HG03558 (cell line): ENCODE results near the gene HECTD3.

Experiments
- ATAC-seq: cut with Tn5 transposase; IDR thresholded peaks from one replicate; pipeline ENCODE4 v1.9.1; 2021; ENCODE audit warnings: moderate number of reproducible peaks; ENCODE audit not compliant: unreplicated experiment; ENCODE audit errors: extremely low read depth

Gene HECTD3

DNA sequence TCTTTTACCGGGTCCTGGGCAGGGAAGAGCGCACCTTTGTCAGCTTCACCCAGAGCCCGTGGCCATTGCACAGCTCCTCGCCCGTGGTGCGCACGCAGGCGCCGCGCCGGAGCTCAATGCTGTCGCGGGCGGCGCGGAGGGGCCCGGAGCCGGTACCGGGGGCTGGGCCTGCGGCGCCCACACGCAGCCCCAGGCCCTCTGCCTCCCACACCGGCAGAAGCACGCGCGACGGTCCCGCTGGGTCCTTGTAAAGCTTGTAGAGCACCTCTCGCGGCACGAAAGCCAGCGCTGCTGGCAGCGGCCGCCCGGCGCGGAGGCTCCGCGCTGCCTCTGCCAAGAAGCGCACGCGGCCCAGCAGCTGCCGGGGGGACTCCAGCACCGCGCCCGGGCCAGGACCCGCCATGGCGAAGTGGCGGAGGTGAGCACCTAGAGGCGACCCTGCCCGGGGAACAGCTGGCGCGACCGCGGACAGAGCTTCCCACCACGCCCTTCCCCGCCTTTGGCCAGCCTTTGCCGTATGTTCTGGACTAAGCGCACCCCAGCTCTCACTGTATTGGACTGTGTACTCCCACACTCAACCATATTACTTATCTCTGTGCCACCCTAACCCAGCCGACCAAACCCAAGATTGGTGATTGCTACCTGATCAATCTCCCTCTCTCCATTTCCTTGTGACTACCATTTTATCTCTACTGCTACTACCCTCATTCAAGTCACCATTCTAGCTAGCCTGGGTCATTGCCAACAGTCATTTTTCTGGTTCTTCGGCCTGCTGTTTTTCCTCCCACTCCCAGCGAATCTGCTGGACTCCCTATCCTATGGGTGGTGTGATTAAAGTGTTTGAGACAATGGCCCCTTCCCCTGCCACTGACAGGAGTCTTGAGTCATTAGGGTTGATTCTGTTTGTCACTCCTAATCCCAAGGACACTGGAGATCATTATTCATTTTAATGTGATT, at the start of gene HECTD3:
Gene HECTD3 (minus strand): TSS at position 470 of the 957 bp plus-strand sequence. CDS start 67 bp downstream, at position 403.
- peak; percentile 43 for ATAC-seq

DNA sequence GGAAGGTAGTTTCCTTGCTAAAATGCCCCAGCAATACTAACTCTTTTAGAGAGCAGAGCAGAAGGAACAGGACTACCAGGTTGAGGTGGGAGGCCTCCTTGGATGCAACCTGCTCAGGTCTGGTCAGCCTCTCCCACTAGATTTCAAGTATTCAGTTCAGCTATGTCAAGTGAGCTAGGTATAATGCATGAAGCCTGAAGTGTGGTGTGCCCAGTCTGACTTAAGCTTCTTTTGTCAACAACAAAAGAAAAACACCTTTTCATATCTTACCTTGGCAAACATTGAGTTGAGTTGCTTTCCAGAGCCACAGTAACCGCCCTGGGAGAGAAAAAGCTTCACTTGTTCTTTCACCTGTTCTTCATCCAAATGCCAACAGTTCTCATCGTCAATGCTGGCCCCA, 48.7 kb upstream of the HECTD3 start:
- ATAC-seq, result no peak

DNA sequence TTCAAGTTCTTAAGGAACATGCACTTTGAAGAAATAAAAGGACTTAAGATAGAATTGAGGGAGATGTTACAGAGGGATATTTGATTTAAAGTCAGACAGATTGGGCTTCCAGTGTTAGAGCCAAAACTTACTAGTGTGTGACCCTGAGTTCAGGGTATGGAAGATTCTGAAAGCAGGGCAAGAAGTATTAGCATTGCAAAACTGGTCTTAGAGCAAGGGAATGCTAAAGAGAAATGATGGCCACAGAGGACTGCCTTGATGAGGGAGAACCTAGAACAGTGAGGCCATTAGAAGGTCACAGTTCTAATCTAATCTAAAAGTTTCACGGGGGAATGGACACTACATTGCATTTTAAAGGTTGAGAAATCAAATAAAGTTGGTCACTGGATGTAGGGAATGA, 46.4 kb upstream of the HECTD3 start:
- ATAC-seq, result no peak

DNA sequence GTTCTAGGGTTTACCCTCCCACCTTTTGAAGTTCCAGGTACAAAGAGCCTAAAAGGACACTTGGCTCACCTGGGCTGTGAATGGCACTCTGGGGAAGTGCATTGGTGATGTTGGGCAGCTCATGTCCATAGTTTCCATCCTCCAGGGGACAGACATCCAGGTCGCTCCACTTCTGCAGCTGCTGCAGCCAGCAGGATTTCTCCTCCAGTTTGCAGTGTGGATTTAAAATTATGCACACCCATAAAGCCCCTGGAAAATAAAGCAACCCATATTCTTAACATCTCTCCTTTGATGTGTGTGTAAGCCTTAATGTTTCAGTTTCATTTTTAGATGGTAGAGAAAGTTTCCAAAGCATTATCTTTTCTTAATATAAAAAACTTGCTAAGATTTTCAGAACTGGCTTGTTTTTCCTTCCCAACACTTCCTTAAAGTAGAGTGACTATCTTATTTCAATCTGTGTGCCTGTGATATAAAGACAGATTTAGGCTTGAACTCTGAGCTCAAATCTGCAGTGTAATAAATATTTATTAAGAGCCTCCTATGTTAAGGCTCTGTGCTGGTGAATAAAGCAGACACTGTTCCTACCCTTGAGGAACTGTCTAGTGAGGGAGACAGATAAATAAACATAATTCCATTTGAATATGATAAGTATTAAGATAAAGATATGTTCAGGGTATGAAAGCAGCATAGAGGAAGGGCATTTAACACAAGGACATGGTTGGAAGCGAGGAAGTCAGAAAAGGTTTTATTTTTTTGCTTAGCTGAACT, 40.1 kb upstream of the HECTD3 start:
- ATAC-seq, result no peak

DNA sequence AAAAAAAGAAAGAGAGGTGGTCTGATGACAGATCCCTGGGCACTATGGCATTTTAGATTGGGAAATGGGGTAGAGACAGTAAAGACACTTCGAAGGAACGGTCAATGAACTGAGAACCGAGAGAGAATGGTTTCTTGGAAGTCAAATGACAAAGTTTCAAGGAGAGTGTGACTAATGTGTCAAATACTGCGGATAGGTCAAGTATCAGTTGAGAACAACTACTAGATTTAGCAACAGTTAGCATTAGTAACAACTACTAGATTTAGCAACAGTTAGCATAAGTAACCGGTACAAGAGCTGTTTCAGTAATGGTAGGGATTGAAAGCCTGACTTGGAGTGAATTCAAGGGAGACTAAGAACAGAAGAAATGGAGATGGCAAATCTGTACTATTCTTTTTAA, 35.9 kb upstream of the HECTD3 start:
- ATAC-seq, result no peak

DNA sequence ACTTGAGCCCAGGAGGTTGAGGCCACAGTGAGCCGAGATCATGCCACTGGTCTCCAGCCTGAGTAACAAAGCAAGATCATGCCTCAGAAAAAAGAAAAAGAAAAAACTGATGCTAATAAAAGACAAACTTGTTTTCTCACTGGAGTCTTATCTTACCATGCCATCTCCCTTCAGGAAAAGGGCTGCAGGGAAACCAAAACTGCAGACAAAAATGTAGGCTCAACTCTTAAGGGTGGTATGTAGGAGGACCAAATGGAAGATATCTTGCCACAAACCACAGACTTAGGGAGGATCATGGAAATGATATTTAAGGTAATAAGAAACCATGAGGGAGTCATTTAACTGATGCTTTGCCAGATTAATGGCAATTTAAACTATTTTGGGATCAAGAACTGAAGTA, 33.8 kb upstream of the HECTD3 start:
- no peak for ATAC-seq

DNA sequence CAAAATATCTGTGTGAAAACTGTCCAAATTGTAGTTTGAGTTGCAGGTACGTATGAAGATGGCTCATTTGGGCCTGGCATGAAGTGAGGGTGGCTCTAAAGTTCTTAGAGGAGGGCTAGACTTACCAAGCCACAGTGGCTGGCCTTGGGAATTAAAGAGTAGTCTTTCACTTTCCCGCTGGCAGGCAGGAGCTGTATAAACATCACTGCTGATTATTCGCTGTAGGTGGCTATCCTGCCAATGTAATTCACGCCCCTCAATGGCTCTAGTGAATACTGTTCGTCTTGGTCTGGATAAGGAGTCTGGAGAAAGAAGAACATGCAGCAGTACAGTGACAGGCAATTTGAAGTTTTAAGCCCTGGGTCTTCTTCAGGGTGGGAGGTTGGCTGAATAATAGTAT, 32.0 kb upstream of the HECTD3 start:
- ATAC-seq, result no peak

DNA sequence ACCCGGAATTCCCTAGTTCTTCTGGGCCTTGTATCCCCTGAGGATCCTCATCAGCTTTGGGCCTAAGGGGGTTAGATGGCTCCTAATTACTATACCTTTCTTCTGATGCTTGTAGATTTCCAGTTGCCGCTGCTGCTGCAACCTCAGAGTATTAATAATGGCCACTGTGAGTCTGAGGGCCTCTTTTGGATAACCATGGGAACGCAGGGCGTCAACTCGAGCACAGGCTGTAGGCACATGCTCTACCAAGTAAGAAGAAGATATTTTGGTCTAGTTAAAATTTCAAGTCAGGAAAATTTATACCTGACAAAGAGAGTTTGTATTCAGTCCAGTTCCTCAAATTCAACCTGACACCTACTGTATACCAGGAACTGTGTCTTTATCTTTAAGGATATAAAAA, 29.2 kb upstream of the HECTD3 start:
- no peak for ATAC-seq

DNA sequence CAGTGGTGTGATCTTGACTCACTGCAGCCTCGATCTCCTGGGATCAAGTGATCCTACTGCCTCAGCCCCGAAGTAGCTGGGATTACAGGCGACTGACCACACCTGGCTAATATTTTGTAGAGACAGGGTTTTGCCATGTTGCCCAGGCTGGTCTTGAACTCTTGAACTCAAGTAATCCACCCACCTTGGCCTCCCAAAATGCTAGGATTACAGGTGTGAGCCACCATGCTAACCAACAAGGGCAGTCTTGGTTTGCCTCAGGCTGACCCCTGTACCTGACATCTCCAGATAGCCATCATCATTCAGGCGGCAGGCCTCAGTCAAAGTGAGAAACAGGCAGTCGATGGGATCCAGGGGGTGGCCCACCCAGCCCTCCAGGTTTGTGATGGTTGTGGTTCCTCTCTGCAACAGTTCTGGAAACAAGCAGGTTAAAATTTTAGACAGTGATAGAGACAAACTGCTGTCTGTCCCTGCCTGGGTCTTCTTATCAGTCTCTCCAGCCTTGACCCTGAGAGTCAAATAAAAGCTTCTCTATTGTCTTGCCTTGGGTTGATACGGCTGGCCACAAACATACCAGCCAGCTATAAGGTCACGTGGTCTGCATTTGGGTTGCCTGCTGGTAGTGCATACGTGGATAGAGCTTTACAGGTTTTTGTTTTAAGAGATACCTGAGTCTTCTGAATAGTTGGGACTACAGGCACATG, 27.7 kb upstream of the HECTD3 start:
- ATAC-seq, result no peak

DNA sequence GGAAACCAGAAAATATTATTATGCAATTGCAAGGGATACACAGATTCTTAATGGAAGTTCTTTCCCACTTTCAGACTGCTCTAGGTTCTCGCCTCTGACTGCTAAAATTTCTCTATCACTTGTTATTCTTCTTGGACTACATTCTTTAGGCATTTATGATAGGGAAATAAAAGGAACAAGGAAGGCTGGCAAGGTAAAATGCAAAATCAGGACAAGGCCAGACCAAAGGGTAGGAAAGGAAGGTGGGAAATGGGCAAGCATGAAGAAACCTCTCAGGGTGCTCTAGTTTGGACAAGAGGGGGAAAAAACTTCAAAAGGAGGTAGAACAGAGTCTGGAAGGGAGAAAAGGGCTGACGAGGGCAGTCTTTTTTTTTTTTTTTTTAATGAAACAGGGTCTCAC, 27.1 kb upstream of the HECTD3 start:
- no peak for ATAC-seq

DNA sequence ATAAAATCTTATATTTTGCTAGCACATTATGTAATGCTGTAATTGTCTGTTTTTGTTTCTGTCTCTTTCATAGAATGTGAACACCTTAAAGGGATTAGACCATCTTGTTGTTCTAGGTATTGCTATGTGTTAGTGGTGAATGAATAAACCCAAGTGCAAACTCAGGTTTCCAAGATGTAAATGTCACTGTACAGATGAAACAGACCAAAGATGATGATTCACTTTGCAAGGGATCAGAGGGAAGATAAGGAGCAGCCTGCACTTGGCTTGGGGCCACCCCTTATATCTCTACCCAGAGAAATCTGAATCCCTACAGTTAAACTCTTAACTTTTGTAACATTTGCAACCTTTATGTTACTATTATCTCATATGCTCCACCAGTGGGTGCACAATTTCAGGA, 26.3 kb upstream of the HECTD3 start:
- no peak for ATAC-seq

DNA sequence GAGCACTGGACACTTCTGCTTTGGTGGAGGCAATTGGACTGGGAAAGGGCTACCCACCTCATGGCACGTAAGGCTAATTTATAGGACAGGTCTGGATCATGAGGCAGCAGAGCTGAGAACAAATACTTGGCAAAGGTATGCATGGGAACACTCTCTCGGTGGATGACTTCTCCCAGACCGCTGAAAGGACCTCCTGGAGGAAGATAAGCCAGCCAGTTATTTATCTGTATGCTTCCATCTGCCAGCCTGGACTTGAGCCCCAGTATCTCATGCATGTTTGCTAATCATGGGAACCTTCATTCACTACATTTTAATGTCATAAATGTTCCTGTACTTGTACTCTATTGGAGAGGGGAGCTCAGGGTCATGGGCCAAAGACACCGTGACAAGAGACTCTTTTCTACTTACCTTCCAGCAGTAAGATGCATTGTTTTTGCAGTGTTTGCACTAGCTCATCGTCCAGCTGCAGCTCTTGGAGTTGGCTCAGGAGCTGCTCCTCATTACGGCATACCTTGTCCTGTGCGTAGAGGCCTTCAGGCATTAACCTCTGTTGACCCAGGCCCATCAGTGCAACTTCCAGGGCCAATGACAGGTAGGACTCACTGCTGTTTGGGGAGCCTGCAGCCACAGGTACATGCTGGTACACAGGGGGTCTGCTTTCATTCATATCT, 24.6 kb upstream of the HECTD3 start:
- ATAC-seq, result no peak

DNA sequence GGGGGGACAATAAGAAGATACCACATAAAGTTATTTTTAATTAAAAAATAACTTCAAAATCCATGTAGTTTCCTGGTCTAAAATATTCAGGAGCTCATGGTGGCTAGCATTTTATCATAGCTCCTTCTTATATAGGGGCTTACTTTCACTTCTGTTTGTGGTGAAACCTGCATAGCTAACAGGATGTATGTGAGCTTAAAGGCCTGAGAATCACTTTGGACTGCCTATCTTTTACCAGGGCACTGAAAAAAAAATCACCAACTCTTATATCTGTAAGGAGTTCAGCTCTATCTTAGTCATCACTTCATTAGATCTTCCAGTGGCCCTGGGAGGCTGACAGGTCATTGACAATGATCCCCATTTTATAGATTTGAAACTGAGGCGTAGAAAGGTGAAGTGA, 22.2 kb upstream of the HECTD3 start:
- no peak for ATAC-seq

DNA sequence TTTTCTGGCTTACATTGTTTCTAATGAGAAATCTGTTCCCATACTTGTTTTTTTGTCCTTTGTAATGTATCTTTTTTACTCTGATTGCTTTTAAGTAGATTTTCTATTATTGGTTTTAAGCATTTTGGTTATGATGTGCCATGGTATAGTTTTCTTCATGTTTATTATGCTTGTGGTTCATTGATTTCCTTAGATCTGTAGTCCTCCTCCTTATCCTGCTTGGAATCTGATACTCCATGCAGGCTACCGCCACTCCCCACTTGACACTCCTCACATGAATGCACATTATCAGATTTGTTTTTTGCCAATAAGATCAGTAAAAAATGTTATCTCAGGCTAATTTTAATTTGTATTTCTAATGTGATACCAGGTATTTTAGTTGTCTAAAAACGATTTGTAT, 21.7 kb upstream of the HECTD3 start:
- no peak for ATAC-seq

DNA sequence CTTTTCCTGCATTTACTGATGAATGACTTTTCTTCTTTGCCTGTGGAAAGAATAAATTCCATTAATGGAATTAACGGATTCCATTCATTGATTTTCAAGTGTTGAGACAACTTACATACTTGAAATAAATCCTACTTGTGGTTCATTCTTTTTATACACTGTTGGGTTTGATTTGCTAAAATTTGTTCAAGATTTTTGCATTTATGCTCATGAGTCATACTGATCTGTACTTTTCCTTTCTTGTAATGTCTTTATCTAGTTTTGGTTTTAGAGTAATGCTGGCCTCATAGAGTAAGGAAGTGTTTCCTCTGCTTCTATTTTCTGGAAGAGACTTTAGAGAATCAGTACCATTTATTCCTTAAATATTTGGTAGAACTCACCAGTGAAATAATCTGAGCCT, 15.3 kb upstream of the HECTD3 start:
- no peak for ATAC-seq

DNA sequence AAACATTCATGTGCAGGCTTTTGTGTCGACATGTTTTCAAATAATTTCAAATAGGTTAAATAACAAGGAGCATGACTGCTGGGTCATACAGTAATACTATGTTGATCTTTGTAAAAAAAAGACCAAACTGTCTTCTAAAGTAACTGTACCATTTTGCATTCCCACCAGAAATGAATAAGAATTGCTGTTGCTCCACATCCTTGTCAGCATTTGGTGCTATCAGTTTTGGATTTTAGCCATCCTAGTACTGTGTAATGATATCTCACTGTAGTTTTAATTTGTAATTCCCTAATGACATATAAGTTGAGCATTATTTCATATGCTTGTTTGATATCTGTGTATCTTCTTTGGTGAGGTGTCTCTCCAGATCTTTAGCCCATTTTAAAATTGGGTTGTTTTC, 12.5 kb upstream of the HECTD3 start:
- no peak for ATAC-seq

DNA sequence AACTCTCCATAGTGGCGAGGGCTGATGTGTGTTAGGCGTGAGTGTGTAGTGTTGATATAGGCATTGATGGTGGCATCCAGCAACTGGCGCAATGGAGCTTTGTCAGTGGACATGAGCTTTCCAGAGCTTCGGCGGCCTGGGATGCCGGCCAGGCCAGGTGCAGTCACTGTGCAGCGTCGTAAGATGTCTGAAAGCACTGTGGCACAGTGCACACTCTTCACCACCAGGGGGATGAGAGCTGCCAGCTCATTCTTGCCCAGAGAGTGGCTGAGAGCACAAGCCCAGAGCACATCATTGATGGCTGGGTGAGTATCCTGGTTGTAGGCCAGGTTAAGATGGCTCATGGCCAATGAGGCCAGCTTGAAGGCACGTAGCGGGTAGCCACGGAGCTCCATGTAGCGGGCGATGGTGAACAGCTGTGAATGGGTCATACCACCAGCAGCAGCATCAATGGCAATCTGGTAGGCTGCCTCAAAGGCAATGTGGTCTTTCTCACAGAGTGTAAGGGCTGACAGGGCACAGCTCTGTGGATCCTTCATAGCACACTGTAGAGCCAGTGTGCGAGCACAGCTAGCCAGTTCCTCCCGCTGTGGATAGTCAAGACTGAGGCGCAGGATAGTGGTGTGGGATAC, 7.6 kb upstream of the HECTD3 start:
- ATAC-seq, result no peak

DNA sequence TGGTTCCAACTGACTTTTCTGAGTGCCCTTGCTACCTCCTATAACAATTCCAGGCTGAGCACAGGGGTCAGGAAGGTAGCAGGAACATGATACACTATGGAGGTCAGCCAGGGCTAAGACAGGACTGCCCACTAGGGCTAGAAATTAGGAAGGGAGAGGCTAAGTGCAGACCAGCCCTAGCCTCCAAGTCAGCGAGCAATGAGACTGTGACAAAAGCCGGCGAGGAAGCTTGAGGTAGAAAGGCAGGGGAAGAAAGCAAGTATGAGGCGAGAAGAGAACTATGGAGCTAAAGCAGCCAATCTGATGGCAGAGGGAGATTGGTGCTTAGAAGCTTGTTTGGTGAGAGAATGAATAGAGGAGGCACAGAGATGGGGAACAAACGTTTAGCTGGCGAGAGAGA, 5.6 kb upstream of the HECTD3 start:
- no peak for ATAC-seq

DNA sequence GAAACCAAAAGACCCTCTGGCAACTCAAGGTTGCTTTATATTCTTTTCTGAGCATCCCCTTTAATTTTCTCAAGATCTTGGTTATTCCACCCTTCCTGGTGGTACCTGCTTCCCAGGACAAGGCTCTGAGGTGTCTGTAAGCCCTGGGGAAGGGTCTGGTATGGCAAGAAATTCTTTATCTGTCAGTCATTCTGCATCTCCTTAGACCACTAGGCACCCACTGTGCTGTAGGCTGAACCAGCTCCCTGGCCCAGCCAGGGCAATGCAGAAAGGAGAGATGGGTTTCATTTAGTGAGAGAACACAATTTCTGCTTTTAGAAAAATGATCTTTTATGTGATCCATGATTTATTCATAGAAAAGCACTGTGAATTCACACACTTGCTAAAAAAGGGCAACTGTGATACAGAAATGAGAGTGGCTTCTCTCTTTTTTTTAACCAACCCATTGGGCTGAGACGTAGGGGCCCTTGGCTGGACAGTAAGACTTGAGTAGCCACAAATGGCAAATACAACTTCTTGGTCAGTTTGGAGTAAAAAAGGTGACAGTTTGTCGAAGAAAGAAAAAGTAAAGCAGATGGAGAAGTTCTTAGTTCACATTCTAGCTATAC, 5.1 kb upstream of the HECTD3 start:
- no peak for ATAC-seq
